HG02981 (cell line): Measurements from ENCODE around the gene WWOX.

Source experiments
- ATAC-seq: cut with Tn5 transposase; IDR thresholded peaks from one replicate; pipeline ENCODE4 v1.9.1; 2021; ENCODE audit warnings: mild to moderate bottlenecking, moderate library complexity; ENCODE audit not compliant: unreplicated experiment

Gene WWOX

DNA sequence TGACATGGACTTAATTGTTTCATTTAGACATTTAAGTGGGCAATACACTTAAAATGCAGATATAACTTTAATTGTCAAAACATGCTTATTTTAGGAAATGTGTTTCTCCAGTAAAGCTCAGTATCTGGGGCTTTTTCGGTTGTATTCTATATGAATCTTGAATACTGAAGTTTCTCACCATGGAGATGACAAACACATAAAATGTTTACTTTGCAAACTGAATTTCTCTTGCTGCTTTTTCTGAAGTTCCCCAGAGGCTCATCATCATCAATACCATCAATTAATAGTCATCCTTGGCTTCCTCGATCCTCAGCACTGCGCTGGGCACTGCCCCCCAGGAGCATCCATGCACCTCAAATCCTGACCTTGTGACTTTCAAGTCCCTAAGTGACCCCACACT is 227.3 kb downstream of the WWOX start:
- no peak for ATAC-seq

DNA sequence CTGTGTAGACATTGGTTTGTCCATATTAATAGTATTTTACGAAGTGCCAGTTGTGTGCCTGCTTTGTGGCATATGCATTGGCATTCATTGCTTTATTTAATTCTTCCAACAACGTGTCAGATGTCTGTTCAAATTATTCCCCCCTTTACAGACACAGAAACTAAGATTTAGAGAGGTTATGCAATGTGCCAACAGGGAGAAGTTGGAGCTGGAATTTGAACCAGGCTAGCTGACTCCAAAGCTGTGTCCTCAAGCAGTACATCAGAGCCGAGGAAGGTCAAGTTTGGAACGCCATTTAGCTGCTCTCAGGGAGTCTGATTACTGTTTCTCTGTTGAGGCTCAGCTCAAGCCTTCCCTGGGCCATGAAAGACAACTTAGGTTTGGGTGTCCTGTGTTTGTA is 232.3 kb downstream of the WWOX start:
- ATAC-seq: no peak

DNA sequence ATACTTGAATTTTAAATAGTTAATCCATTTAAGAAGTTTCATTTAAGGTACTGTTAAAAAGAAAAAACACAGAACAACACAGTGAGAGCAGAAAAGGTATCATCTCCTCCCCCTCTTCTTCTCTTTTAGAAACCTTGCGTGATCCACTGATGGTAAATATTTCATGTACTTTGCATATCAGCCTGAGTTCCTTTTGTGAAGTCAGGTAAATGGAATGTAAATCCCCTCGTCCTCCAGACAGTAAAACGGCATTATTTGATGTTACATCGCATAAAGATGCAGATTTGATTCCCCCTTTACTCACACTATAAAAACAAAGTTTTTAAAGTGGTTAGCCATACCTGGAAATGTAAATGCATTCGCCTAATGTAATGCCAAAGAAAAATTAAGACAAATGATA is 234.4 kb downstream of the WWOX start:
- ATAC-seq: no peak

DNA sequence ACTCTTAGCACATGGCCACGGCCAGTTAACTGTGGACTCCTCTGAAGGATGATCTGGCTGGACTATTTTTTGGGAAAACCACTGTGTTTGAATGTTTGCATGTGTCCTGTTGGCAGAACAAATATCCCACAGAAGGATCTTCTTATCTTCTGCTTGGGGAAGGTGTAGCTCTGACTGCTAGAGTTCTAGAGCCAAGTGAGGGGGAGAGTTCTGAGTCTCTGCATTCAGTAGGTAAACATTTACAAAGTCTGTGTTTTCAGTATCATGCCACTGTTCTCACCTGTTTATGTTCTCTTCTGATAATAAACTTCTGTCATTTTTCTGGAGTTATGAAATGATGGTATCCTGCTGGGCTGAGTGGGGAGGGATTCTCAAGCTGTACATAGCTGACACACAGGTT is 241.1 kb downstream of the WWOX start:
- ATAC-seq: no peak

DNA sequence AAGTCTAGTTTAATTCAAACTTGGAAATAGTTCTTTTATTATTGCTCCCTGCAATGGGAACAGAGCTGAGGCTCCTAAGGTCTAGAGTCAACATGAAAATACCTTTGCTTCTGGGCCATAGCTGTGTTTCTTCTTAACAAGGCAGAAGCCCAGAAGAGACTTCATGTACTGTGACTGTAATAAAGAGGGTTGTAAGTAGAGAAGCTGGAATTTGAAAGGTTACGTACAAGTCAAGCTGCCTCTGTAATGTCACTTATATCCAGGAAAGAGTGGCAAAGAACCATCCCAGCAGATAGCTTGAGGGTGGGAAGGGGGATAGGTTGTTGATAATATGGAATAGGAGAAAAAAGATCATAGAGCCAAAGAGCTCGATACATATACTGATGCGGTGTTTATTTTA is 248.6 kb downstream of the WWOX start:
- ATAC-seq: no peak

DNA sequence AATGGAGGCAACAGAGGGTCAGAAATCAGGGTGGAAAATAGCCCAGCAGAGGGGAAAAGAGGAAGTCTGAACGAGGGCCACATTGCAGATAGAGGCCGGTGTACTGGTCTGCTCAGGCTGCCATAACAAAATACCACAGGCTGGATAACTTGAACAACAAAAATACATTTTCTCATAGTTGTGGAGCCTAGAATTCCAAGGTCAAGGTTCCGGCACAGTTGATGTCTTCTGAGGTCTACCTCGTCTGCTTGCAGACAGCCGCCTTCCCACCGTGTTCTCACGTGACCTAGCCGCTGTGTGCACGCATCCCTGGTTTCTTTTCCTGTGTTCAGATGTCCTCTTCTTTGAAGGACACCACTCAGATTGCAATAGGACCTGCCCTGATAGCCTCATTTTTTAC is 249.4 kb downstream of the WWOX start:
- ATAC-seq: no peak

DNA sequence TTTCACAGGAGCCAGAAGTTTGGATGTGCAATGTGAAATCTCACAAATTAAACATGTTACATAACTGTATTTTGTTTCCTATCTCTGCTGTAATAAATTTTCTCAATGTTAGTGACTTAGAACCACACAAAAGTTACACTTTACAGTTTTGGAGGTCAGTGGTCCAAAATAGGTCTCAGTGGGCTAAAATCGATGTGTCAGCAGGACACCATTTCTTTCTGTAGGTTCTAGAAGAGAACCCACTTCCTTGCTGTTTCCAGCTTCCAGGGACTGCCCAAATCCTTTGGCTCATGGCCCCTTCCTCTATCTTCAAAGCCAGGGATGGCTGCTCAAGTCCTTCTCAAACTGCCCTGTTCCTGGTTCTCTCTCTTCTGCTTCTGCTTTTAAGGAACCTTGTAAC is 252.7 kb downstream of the WWOX start:
- ATAC-seq: no peak

DNA sequence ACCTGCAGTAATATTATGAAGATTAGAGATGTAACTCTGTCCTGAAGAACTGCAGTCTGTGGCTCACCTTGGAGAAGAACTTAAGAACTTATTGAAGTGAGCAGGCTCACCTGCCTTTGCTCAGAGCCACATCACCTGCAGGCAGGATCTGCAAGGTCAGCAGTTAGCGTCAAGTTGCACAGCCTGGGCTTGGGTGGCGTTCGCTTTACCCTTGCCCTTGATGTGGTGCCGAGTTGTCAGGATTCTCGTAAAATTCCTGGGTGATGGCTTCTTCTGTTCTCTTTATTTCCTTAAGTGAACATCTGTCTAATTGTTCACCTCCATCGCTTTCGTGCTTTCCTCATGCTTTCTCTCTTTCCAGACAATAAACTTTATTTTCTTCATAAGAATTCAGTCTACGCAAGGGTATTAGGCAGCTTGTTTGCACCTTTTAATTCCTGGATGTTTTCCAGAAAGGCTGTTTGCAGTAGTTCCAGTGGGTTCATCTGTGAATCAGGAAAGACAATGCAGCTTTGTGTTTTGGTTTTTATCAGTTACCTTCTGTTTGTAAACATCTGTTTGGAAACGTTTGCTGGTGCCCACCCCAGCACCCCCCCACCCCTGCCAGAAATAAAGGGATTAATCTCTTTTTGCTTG is 254.3 kb downstream of the WWOX start:
- no peak for ATAC-seq

DNA sequence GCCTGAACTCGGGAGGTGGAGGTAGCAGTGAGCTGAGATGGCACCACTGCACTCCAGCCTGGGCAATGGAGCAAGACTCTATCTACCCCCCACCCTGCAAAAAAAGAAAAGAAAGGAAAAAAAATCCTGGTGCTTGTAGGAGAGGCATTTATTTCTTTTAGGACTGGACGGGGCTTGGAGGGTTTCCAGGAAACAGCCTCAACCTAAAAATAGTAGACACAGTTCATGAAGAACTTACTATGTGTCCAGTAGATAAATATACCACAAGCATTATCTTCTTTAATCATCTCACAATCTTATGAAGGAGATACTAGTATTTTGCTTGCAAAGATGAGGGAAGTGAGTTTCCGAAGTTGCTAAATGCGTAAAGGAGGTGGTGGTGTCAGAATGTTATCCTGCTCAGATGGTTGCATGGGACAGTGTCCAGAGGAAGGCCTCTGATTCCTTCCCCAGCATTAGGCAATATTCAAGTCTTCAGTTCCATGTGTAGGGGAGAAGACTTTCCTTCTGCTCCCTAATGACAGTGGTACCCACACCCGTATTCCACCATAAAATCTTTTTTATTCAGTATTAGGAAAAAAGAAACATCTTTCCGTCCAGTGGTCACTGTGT is 263.2 kb downstream of the WWOX start:
- ATAC-seq: no peak

DNA sequence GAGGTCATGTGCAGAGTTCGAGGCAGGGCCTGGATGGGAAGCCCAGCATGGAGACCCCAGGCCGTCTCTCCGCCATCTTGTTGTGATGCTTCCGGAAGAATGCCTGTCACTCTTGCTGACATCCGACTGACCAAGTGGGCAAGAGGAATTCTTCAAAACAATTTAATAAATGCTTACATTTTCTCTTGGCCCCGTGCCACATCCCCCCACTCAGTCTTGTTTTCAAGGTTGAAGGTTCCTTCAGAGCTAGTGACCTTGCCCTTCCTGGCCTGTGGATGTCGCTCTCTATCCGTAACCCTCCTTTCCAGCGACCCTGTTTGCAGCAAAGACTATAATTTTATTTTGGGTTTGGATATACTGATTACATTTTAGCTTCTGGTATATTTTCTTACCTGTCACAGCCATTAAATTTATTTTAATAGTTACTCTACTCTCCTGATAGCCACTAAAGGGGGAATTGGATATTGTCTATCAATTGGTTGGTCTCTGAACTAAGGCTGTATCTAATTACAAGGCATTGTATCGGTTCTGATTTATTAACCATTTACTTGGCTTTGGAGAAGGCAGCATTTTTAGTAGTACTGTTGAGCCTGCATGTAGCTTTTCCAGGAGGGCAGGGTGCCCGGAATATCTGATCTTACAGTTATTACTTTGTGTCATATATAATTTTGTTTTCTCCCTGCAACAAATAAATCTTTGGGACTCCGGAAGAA is 264.5 kb downstream of the WWOX start:
- ATAC-seq: no peak

DNA sequence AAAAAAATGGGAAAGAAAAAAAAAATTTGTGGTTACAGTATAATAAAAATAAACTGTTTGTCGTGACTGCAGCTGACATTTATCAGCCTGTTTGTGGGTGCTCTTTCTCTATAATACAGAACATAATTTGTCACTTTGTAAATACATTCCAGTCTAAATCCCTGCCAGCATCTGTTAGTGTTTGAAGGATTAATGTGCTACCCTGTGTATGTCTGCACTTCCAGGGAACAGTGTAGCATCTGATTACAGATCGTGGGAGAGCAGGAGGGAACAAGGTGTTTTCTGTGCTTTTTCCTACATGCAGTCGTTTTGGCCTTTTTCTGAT is 265.1 kb downstream of the WWOX start:
- no peak for ATAC-seq

DNA sequence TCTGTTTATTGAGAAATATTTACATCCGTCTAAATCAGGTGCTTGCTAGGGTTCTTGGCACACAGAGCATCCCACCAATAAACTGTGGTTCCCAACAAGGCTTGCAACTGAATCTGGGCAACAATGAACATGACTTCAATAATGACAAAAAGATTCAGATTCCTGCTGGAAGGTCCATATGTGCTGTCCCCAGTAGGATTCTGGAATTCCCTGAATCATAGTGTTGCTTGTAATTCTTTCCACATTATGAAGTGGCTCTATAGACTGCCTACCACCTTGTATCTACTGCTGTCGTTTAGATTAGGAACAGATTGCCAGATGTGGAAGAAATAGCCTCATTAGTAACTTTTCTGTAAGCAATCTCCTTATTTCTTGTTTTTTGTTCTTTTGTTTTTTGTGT is 265.9 kb downstream of the WWOX start:
- no peak for ATAC-seq

DNA sequence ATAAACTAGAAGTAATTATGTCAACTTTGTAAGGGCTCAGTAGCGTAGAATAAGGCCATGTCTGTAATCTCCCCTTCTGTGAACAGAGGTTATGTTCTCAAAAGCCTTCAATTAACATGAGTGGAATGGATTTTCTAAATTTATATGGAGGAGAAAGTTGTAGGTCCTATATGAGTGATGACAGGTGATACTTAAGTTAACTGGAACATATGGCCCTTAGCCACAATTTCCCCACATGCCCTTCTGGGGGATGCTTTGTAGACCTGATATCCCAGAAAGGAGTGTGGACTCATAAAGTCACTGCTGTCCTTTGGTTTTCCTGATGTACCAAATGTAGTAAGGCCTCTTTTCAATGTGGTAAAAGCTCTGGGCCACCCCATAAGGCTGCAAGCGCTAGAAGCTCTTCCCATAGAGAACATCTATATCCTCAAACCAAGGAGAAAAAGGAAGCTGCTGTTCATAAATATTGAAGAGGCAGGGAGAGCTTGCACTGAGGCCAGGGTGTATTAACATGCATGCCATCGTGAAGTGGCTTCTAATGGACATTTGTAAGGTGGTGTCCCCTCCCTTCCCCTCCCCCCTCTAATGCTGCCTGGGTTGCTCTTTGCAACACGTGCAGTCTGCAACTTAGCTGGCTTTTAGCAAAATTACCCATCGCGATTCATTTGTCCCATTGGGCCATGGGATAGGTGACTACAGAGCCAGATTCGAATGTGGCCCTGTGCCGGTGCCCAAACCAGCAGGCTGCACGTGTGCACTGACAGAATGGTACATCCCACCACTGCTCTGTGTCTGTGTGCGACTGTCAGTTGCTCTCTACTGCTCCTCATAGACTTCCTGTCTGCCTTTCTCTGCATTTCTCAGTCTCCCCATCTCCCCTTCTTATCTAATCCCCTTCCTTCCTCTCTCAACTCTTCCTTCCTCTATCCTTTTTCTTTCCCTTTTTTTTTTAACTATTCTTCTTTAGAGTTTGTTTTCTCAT is 269.0 kb downstream of the WWOX start:
- ATAC-seq: no peak

DNA sequence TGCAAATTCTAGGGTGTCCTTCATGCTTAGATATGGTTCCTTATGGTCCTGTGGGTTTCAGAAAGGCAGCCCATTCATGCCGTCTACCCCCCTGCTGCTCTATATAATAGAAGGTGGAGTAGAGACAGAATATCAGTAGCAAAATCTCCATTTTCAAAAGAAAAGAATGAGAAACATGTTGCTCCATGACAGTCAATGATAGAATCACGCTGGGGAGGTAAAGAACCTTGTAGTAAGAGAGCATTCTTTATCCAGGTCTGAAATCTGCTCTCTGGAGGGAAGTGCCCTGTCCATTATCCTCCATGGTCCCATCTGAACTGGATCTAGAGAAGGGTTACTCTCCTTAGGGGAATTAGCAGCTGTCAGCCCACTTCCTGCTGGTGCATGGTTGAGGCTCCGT is 272.8 kb downstream of the WWOX start:
- ATAC-seq: no peak

DNA sequence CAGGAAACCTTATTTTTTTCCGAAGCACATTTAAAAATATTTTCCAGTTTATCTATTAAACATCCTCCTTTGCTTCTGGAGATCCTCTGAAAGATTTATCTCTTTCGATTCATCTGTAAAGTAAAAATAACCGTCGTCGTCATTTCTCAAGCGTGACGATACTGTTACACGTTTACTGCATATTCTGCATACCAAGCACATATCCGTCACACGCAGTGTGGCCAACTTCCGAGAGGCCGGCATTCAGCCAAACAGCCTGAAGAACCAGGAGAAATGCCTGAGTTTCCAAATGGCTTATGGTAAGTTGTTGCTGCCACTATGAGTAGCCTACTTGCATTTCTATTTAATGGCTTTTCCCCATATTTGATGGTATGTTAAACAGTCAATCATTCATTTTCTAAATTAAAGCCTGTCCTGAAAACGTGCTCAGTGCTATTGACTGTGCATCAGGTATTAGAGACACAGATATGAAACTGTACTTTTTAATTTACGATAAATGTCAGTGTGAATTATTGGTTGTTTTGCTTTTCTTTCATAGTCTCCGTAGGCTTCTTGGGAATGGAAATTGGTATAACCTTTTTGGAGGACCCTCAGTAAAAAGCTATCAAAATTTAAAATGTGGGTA is 275.7 kb downstream of the WWOX start:
- ATAC-seq: no peak

DNA sequence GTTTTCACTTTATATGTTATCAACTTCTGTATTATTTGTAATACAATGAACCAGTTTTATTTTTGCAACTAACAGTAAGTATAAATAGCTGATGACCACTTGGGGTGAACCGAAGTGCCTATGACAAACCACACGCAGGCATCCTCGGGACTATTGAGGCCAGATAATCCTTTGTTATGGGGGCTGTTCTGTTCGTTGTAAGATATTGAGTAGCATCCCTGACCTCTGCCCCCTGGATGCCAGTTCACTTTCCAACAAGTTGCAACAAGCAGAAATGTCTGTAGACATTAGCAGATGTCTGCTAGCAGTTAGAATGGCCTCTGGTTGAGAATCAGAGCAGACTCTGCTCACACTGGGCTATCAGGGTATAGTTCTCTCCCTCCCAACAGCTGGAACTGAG is 277.0 kb downstream of the WWOX start:
- ATAC-seq: no peak

DNA sequence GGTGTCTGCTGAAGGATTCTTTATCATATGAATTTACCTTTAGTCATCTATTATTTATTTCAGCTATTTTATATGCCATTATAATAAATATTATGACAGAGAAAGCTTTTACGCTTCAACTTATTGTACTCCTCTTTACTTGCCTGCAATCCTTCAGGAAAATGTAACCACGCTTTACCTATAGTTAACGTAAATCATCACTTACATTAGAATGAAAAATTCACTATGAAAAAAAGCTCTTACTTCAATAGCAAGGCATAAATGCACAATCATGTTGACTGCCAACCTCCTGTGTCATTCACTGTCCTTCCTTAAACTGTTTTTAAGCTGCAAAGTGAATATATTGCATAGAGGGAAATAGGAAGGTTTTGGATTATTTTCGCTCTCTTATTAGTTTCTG is 277.9 kb downstream of the WWOX start:
- ATAC-seq: no peak

DNA sequence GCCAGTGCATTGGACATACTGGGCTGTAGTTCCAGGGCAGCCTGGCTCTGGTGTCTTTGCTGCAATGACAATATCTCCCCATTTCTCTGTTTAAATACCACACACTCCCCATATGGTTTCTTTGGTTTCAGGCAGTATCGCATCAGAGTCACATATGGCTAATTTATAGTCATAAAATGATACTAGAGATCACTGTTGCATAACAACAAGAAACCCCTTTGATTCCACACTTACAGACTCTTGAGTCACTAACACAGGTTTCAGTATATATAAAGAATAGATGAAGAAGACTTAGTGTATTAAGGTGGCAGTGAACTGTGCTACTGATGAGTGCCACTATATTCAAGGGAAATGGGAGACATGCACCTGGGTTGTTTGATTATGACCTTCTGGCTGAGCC is 281.6 kb downstream of the WWOX start:
- no peak for ATAC-seq

DNA sequence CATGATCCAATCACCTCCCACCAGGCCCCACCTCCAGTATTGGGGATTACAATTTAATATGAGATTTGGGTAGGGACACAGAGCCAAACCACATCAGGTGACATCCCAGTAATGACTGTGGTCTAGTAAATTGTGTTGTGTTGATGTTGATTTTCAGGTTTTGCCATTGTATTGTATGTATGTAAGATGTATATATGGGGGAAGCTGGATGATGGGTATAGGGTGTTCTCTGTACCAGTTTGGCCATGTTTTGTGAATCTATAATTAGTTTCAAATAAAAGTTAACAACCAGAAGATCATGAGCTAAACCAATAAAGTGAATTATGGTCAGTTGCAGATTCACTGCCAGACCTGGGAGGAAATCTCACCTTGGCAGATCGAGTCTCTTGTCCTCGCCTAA is 283.7 kb downstream of the WWOX start:
- no peak for ATAC-seq

DNA sequence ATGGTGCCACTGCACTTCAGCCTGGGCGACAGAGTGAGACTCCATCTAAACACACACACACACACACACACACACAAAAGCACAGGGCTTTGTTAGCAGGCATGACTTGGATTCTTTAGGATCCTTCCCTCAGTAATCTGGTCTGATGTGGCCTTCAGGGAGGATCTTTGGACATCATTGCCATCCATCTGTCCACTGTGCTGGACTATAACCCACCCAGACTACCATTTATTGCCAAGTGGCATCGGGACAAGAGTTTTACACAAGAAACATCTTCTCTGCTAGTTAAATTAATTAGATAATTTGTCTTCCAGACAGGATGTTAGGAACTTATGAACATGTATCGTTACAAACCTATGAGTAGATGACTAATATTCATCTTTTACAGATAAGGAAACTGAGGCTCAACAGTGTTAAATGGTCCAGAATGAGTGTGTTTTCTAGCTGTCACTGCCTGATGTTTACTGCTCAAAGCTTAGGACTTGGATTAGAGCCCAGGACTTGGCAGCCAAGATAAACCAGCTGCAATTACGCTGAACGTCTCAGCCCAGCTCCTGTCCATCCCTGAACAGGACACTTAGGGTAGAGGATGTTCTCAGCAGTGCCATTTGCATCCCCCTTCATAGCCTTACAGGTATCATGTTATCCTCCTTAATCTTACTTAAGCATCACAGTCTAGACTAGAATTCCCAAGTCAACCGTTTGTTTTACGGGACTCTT is 285.8 kb downstream of the WWOX start:
- no peak for ATAC-seq
